AML-193 (cell line): ENCODE data around the gene ITGA2B.
"Not testable (repeated sequence)": the region's sequence is repeated elsewhere in the genome, so short reads cannot be mapped to it uniquely, and the experiment has no call there.

Experiments
- DNase-seq, 2 experiments: peaks; one replicate each; lab custom pipeline; 2025; lab: John Stamatoyannopoulos, UW

The ITGA2B gene

DNA sequence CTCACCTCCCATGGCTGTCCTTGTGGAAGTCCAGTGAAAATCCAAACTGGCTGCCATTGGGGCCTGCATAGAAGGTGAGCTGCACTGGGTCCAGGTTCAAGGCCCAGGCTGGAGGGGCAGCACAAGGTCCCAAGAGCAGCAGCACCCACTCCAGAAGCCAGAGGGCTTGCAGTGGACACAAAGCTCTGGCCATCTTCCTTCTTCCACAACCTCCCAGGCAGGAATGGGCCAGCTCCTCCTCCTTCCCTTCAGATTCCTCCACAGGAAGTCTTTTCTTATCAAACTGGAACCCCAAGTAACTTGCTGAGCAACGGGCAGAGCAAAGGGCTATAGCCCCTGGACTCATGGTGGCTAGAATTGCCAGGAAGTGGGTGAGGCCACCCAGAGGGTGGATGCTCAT is at the start of gene ITGA2B:
ITGA2B (minus strand) TSS at position 369 of the 400 bp plus-strand sequence; CDS start at position 193, 176 bp downstream.
- no peak for DNase-seq

DNA sequence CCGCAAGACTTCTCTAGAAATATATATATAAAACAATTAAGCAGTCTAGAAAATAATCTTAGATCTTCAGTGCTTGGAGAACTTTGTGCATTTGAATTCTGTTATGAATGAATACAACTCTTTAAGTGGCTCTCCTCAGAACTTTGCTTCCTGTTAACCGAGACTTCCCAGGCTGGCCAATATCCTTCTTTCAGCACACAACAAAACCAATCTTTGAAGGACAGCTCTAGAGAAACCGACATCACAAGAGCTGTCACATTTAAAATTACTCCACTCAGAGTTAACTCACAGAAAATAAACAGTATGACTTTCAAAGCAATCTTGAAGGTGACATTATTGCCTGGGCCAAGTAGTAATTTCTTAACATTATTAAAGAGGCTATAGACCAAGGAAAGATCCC is 49.7 kb upstream of the ITGA2B start:
- no peak for DNase-seq

DNA sequence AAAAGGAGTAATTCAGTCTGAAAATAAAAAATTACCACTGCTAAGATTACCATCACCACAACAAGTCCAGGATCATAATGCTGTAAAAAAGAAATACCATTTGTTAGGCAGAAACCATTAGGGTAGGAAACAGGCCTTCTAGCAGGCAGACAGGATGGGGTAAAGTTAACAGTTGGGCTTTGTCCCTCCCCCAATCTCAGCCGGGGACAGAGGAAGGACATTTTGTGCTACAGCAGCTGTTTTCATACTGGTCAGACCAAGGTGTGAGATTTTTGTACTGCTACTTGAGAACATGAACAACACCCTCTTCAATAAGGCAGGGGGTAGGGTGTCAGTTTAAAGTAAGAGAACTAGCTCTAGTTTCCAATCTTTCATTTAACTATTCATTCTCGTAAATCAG is 49.2 kb upstream of the ITGA2B start:
- DNase-seq = no peak

DNA sequence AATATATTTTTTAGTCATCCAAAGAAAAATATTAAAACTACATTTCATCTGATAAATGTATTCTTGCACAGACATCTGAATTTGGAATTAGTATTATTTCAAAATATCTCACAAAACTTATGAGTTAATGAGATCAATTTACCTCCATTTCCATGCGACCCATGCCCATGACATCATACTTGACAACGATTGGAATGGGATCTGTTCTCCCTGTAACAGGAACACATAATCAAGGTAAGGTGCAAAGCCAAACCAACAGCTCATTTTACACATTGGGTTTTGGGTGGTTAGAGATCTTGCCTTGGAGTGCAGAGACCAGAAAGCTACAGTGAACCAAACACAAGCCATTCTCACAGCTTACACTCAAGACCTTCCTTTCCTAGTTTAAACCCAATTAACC is 46.9 kb upstream of the ITGA2B start:
- DNase-seq = no peak

DNA sequence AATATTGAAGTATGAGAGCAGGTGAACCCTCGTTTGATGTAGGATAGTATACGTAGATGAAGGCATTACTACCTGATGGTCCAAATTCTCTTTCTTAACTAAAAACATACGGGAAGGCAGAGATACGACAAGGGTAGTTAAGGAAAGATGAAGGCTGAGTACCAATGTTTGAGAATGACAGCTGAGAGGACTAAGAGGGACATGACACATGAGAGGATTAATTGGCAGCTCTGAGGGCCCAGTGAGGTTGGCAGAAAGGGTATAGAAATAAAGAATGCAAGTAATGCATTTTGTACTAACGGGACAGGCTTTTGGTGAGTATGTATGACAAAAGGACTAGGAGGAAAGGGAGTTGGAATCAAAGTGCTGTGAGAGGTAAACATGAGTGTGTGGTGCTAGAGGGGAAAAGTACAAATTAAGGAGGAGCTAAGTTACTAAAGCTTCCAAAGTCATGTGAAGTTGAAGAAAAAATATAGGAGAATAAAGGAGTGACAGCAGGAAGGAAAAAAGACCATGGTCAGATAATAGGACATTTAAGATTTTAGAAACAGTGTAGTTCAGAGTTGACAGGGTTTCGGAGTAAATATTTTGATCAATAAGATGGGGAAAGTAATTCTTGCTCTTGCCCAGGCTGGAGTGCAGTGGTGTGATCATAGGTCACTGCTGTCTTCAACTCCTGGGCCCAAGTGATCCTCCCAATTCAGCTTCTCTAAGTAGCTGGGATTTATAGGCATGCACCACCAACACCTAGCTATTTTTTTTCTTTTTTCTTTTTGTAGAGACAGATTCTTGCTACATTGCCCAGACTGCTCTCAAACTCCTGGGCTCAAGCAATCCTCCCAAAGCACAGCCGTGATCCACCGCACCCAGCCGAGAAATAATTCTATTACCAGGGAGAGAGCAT is 43.1 kb upstream of the ITGA2B start:
- DNase-seq = no peak

DNA sequence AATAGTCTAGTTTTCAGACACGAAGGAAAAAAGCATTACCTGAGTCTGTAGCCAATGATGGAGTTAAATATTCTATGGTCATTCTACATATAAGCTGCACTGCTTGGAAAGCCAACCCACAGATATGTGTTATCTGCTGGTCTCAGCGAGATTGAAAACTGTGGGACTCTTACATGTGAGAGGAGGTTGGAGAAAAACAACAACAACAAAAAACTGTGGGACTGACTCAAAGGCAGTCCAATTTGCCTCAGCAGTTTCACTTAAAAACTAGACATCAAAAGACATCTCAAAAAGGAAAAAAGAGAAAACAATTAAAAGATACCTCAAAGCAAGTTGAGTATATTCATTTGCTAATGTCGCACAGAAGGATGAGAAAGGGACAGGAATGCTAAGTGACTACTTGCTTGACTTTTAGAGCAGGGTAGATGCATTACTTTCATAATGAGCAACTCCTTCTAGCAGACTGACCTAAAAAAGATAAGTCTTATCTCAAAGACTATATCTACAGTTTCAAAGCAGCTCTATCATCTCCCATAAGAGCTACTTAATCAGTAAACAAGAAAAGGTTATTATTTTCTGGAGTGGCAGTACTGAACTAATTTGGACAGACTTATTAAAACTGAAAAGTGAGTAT is 35.5 kb upstream of the ITGA2B start:
- no peak for DNase-seq

DNA sequence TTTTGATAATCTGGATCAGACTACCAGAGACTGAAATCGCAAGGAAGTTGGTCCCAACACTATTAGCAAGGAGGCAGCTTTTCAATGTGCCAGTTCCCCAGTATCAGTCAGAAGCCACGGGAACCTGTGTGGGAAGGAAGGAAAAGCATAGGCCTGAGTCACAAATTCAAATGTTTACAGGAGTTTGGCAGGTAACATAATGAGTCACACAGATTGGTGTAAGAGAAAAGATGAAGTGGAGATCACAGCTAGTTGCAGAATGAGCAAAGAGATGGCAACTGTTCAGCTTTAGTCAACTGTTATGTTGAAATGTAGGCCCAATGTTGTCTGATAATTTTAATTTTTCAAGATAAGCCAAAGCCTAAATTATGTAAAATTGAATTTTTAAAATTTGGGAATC is 28.1 kb upstream of the ITGA2B start:
- no peak for DNase-seq

DNA sequence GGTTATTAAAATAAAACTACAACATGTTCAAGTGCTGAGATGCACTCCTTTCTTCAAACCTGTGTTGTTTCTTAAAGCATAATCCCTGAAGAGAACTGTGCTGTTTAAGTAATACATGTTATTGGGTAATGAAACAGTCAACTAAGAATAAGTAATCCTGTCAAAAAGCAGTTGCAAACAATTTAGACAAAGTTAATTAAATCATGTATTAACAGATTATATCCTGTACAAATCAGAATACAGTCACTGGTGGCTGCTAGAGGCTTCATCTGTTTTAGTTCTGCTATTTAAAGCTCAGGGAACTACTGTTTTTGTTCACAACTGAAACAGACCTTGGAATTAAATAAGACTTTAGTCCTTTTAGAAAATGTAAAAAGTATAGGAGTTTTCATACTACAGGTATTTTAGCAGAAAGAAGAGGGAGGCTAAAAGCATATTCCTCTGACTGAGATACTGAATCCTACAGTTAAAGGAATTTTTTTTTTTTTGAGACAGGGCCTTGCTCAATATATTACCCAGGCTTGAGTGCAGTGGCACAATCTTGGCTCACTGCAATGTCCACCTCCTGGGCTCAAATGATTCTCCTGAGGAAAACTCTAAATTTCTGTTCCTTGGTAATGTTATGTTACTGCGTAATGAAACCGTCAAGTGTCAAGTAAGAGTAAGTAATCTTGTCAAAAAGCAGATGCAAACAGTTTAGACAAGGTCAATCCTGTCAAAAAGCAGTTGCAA is 27.3 kb upstream of the ITGA2B start:
- DNase-seq = no peak

DNA sequence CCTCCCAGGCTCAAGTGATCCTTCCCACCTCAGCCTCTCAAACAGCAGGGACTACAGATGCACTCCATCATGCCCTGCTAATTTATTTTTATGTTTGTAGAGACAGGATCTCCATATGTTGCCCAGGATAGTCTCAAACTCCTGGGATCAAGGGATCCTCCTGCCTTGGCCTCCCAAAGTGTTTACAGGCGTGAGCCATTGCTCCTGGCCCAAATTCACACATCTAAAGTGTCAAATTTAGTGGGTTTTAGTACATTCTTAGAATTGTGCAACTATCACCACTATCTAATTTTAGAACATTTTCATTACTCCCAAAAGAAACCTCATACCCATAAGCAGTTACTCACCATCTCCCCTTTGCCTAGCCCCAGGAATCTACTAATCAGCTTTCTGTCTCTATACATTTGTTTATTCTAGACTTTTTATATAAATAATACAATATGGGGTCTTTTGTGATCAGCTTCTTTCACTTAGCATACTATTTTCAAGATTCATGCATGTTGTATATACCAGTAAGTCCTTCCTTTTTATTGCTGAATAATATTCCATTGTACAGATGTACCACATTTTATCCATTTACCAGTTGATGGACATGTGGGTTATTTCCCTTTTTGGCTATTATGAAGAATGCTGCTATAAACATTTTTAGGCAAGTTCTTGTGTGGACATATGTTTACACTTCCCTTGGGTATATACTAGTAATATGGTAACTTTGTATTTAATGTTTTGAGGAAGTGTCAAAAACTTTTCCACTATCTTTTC is 25.1 kb upstream of the ITGA2B start:
- no peak for DNase-seq

DNA sequence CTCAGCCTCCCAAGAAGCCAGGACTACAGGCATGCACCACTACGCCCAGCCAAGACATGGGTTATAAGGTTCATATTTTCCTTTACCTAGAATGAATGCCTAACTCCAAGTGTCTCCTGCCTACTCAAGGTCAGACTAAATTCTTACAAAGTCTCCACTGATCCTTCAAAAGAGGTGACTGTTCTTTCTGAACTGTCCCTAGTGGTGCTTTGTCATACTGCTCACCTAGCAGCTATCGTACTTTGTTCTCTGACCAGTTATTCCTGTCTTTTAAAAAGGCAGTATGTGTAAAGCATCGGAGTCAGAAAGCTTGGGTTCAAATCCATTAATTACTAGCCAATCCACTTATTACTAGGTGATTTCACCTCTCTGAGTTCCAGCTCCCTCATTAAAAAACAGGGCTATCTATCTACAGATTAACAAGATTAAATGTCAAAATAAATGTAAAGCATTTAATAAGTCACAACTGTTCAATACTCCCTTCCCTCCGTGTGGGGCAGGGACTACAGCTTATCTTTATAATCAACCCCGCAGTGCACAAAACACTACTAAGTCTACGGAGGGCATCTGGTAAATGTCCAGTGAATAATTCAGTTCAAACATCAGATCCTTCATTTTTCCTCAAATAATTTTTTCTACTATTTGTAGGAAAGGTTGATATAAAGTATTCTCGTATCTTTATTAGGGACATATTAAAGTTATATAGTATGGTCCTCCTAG is 20.0 kb upstream of the ITGA2B start:
- no peak for DNase-seq

DNA sequence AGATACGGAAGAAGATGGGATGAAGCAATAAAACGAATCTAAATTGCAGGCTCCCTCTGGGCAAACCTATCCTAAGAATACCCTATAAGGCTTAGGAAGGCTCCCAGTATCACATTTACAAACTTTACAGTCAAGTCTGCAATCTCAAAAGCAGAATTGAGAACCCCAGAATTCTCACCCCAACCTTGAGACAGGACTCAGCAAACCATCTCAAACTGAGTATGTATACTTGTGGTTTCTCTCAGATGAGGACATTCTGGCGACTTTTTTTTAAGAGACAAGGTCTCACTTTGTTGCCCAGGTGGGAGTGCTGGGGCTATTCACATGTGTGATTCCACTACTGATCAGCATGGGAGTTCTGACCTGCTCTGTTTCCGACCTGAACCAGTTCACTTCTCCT is 19.3 kb upstream of the ITGA2B start:
- DNase-seq = no peak

DNA sequence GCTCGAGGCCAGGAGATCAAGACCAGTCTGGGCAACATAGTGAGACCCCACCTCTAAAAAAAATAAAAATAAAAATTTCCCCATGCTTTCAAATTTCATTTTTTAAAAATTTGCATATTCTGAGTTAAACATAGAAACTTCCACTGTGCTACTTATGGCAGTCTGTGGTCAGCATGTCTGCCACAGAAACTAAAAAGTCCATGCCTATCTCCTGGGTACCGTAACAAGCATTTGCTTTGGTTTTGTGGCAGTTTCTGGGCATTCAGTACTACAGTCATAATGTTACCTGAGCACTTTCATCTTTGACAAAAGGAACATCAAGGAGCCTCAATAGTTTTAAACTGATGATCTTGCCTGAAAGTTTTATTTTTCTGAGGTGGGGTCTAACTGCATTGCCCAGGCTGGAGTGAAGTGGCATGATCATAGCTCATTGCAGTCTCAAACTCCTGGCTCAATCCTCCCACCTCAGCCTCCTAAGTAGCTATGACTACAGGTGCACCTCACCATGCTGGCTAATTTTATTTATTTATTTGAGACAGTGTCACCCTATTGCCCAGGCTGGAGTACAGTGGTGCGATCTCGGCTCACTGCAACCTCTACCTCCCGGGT is 13.2 kb upstream of the ITGA2B start:
- no peak for DNase-seq

DNA sequence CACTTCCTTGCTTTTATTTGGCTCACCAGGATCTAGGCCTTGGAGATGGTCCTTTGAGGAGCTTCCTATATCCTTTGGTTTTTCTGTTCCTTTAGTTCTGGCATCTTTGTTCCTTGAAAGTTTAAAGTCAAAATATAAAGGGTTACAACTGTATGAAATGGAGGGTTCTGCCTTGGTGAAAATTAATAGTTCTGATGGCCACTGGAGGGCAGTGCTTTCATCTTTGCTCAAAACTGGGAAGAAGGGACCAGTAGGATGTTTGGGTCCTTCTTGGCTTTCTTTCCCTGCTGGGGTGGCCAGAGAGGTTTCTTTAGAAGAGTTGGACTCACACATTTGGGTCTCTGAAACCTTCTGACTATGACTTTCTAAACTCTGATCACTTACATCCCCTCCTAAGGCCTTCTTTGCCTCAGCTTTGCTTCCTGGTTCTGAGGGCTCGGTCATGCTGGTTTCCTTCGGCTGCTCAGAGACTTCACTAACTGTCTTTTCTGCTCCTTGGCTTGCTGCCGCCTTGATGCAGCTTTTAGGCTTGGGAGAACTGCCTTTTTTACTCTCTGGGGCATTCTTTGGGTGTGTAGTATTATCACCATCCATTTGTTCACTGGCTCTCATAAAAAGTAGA is 10.9 kb upstream of the ITGA2B start:
- peak; percentile 42 to 43 for DNase-seq

DNA sequence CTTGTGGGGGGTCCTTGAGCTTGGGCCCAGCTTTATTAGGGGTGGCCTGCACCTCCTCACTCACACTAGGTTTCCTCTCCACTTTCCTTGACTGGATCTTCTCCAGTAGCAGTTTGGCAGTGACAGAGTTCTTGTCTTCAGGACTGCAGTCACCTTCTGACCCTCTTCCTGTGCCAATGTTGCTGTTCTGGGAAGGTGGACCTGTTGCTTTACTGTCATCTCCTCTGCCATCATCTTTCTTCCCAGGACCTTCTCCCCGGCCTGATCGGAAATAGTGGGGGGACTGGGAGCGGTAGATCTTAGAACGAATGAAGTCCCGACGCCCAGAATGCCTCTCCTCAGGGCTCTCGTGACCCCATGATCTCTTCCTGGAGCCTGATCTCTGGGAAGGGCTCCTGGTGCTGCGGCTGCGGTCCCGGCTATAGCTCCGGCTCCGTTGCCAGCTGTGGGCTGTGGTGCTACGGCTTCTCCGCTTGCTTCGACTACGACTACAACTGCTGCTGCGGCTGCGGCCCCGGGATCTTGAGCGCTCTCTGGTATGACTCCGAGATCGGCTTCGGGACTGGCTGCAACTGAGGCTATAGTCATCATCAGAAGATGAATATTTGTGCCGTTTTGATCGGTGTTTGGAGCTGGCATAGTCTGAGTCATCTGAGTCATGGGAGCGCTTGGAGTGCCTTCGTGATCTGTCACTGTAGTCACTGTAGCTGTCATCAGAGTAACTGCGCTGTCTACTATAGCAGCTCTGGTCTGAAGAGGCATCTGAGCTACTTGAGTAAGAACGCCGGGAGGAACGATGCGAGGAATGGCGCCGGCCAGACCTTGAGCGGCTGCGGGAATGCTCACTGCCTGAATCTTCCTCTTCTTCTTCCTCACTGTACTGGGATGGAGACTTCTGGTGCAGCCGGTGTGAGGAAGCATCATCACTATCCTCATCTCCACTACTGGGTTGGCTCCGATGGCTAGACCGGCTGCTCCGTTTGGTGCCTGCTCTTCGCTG is 9.5 kb upstream of the ITGA2B start:
- DNase-seq = no peak

DNA sequence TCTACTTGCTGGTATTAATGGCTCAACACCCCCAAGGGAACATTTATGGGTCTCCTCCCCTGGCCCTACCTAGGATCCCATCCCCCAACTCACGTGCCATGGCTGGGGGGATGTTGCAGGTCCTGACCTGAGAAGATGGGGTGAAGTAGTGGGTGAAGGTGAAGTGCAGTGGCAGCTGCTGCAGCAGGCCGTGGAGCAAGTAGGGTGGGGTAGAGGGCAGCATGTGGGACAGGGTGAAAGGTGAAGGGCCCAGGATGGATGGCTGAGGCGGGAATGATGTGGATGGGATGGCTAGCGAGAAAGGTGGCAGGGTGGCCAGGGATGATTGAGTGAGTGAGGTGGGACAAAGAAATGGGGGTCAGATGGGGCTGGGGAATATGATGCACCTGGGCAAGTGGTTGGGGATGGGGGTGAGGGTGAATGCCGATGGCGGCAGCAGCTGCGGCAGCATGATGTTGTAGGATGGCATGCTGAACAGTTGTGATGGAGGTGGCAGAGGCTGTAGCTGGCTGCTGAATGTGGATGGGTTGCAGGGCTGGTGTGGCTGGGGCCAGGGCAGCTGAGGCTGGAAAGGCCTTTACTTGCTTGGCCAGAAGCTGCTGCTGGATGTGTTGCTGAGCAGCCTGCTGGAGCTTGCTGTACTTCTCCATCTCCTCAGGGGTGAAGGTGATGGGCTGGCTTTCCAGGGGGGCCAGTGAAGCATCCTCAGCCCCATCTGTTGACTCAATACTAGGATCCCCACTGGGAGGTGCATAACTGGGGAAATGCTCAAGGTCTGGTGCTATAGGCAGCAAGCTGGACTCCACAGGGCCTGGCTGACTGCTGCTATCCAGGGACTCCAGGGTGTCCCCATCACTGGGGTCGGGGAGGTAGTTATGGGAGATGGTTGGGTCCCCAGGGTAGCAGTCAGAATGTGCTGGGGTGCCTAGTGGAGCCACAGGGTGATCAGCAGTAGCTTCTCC is 8.3 kb upstream of the ITGA2B start:
- DNase-seq = no peak

DNA sequence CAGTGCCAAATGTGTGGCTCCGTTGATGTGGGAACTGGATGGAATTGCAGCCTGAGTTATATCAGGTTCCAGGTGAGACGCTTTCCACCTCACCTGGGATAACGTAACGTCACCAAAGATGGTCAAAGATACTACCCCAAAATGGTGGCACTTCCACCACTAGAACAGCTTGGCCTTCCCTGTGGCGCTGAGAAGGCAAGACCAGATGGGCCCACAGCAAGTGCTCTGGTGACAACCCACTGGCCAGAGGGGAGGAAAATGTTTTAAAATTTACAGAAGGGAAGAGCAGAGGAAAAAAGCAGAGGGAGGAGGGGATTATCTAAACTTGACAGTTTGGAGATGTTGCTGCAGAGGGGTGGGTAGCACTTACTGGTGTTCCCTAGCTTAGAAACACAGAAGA is 7.5 kb upstream of the ITGA2B start:
- no peak for DNase-seq

DNA sequence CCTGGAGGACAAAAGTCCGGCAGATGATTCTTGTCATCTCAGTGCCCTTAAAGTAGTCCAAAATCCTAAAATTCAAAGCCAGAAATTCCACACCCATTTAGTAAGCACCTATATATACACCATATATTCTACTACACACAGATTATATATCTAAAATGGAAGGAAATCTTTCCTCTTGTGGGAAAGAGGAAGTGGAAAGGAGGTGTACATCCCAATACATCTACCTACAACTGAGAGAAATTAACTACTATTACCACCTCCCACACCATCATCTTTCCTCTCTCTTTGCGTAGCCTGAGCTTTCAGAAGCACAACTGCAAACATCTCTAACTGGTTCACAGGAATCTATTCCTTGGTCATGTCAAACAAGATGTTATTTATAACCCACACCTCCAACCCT is 5.4 kb upstream of the ITGA2B start:
- no peak for DNase-seq

DNA sequence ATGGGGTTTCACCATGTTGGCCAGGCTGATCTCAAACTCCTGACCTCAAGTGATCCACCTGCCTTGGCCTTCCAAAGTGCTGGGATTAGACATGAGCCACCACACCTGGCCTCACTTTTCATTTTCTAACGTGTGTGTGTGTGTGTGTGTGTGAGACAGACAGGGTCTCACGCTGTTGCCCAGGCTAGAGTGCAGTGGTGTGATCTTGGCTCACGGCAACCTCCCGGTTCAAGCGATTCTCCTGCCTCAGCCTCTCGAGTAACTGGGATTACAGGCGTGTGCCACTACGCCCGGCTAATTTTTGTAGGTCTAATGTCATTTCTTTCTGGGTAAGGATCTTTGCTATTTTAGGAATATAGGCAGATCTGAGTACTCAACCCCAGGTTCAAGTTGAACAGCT is 4.7 kb upstream of the ITGA2B start:
- not testable (repeated sequence) for DNase-seq
